Stimulated activated naive CD8-positive, alpha-beta T cell treated with anti-CD3 and anti-CD28 coated beads, Interleukin-15, Interleukin-2, amounts not matched to agents 100 ng/mL and 50 ng/mL, for 24 hours (primary cell): Measurements from ENCODE around the gene HOXC9.

Source experiments
- H3K27ac Mint-ChIP-seq: one replicate; pipeline ENCODE4 v1.8.0; 2021; ENCODE audit warnings: mild to moderate bottlenecking, mixed read lengths
- H3K27me3 Mint-ChIP-seq: one replicate; pipeline ENCODE4 v1.8.0; 2021; ENCODE audit warnings: mixed read lengths
- H3K36me3 Mint-ChIP-seq: one replicate; pipeline ENCODE4 v1.8.0; 2021; ENCODE audit warnings: low read depth, mixed read lengths
- H3K4me1 Mint-ChIP-seq: one replicate; pipeline ENCODE4 v1.8.0; 2021; ENCODE audit warnings: low read depth, mixed read lengths
- H3K4me3 Mint-ChIP-seq: one replicate; pipeline ENCODE4 v1.8.0; 2021; ENCODE audit warnings: mild to moderate bottlenecking, mixed read lengths
- H3K9me3 Mint-ChIP-seq: one replicate; pipeline ENCODE4 v1.8.0; 2021; ENCODE audit warnings: mixed read lengths

Gene HOXC9

GRCh38 chr12:53958128-53958527 lies 41.8 kb upstream of the HOXC9 start:
- H3K4me3 Mint-ChIP-seq = no peak overlapping the region
- no peak overlapping the region for H3K27ac Mint-ChIP-seq

GRCh38 chr12:53959314-53959713 lies 40.6 kb upstream of the HOXC9 start:
- peaks cover 88% of the 10 kb centered on the region for H3K27me3 Mint-ChIP-seq
- peaks cover 21% of the 10 kb centered on the region for H3K4me1 Mint-ChIP-seq
- H3K36me3 Mint-ChIP-seq = no peaks in the 10 kb centered on the region
- H3K9me3 Mint-ChIP-seq = no peaks in the 10 kb centered on the region
- no peak overlapping the region for H3K27ac Mint-ChIP-seq
- no peak overlapping the region for H3K4me3 Mint-ChIP-seq

More at GRCh38 chr12:53958128-53958527, 41.8 kb upstream of the HOXC9 start:
- Mint-ChIP-seq H3K27me3 (peaks cover 88% of the 10 kb centered on the region), H3K4me1 (peaks cover 17% of the 10 kb centered on the region), H3K9me3 (no peaks in the 10 kb centered on the region), H3K36me3 (no peaks in the 10 kb centered on the region)

DNA sequence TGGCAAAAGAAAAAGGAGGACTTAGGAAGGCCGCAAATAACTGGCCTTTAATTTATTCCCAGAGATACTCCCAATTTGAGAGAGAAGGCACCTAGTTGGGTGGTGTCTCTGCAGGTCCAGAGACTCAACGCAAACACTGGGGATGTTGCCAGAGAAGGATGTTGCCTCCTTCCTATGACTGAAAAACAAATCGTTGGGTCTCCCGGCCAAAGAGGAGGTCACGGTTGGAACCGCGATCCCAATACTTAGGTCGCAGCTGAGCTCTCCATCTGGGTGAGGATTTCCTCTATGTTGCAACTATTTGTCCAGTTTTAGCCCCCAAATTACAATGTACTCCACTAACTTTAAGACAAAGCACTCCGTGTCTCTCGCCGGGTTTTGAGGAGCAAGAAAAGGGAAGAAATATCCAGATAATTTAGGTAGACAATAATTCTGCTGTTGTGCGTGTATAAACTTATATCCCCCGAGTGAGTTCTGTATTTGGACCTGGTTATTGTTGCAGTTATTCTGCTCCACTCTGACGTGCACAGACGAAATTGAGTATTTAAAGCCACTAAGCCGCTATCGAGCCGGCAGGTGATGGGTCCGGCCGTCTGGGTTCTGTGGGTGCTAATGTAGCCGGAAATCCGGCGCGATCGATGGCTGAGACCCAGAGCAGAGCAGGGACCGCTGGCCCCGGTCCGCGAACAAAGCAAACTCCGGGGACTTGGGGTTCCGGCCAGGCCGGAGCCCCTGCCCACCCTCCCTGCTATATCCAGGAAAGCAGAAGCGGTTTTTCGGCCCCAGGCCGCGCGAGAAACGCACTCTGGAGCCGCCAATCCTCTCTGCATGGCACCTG lies 39.6 kb upstream of the HOXC9 start:
- H3K36me3 Mint-ChIP-seq = no peaks in the 10 kb centered on the region
- peak overlapping the region; percentile 61 for H3K27ac Mint-ChIP-seq
- no peak overlapping the region for H3K4me3 Mint-ChIP-seq
- no peaks in the 10 kb centered on the region for H3K9me3 Mint-ChIP-seq
- H3K4me1 Mint-ChIP-seq = peaks cover 30% of the 10 kb centered on the region
- peaks cover 91% of the 10 kb centered on the region for H3K27me3 Mint-ChIP-seq

- Mint-ChIP-seq H3K27me3 (peaks cover 91% of the 10 kb centered on the region), H3K9me3 (no peaks in the 10 kb centered on the region), H3K4me1 (peaks cover 30% of the 10 kb centered on the region), H3K27ac (no peak overlapping the region), H3K36me3 (no peaks in the 10 kb centered on the region), H3K4me3 (no peak overlapping the region)
These were observed 38.8 kb upstream of the HOXC9 start for GRCh38 chr12:53961025-53961761.

DNA sequence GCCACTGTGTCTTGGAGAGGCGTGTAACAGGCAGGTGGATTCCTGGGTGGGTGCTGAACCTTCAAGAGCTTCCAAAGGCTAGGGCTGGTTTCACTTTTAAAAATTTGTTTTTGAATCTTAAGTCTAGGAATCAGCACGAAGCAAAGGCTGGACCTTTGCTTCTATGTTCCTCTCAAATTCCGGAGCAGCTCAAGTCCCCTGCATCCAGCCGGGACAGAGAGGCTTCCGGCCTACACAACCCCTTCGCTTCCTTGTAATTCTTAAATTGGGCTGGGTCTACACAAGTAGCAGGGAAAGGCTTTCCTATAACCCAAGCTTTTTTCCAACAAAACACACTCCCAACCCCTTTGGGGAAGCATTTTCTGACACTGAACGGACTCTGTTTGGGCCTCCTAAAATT lies 37.0 kb upstream of the HOXC9 start:
- peaks cover 91% of the 10 kb centered on the region for H3K27me3 Mint-ChIP-seq
- H3K4me1 Mint-ChIP-seq = peaks cover 32% of the 10 kb centered on the region
- no peaks in the 10 kb centered on the region for H3K9me3 Mint-ChIP-seq
- no peak overlapping the region for H3K4me3 Mint-ChIP-seq
- H3K27ac Mint-ChIP-seq = no peak overlapping the region
- H3K36me3 Mint-ChIP-seq = no peaks in the 10 kb centered on the region

DNA sequence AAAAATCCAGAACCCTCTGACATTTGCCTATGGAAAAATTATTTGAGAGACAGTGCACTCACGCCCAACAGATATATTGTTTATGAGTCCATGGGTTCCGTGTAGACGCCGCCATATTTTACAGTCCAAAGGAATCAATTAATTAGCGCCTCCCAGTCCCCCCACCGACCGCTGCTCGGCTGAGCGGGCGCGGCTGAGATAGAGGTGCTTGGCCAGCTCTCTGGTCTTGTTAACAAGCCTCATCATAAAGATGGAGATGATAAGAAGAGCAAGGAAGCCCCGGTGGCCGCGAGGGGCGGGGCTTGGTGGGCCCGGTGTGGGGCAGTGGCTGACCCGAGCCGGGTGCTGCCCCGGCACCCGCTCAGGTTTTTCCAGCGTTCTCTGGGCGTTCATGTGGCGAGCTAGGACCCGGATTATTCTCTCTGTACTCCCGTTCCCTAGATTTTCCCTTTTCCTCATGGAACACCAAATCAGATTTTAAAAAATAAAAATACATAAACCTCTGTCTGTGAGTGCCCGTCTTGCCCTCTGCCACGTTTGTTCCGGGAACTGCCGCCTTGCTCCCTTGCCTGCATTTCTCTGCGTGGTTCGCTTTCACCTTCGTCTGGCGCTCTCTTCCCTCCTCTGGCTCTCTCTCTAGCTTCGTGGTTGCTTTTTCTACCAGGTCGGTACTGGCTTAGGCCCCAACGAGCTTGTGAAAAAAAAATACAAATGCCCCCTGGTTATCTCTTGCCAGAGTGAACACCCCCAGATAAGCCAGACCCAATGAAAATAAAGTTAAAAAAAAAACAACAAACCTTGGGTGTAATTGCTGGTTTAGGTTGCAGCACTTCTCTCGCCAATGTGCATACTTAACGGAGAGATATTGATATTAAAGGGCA lies 36.3 kb upstream of the HOXC9 start:
- Mint-ChIP-seq H3K4me3 (peak overlapping the region; percentile 31), H3K27ac (peak overlapping the region; percentile 55), H3K27me3 (peaks cover 91% of the 10 kb centered on the region), H3K36me3 (no peaks in the 10 kb centered on the region), H3K9me3 (no peaks in the 10 kb centered on the region), H3K4me1 (peaks cover 32% of the 10 kb centered on the region)

DNA sequence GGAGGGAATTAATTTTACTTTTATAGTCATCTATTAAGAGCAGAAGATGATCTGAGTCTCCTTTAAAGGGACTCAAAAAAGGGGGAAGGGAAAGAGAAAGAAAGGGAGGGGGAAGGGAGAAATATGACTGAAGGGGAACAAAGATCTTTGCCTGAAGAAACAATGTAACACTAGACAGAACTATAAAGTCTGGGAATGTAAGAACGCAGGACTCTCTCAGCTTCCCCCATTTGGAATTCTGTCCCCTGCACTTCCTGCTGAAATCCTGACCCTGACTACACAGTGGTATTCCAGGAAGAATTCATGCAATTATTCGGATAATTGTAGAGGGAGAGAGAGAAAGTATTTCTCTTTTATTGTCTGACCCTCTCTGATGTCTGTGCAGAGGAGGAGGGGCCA lies 35.6 kb upstream of the HOXC9 start:
- Mint-ChIP-seq H3K27me3 (peaks cover 91% of the 10 kb centered on the region), H3K27ac (no peak overlapping the region), H3K4me3 (no peak overlapping the region), H3K4me1 (peaks cover 32% of the 10 kb centered on the region), H3K9me3 (no peaks in the 10 kb centered on the region), H3K36me3 (no peaks in the 10 kb centered on the region)

- no peaks in the 10 kb centered on the region for H3K9me3 Mint-ChIP-seq
- no peak overlapping the region for H3K27ac Mint-ChIP-seq
- peak overlapping the region; percentile 22 for H3K4me3 Mint-ChIP-seq
- no peaks in the 10 kb centered on the region for H3K36me3 Mint-ChIP-seq
- H3K4me1 Mint-ChIP-seq = peaks cover 29% of the 10 kb centered on the region
- peaks cover 91% of the 10 kb centered on the region for H3K27me3 Mint-ChIP-seq
These were observed 34.5 kb upstream of the HOXC9 start for GRCh38 chr12:53965281-53966084.

DNA sequence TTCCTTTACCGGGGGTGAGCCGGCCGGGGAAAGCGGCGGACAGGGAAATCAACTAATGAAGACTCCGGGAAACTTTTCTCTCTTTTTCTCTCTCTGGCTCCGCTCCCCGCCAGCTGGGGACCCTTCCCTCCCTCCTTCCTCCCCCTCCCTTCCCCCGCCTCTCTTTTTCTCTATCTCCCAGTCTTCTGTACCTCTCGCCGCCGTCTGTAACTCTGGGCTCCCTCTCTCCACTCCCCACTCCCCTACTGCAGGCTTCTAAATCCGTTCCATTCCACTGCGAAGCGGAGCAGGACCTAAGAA lies 33.9 kb upstream of the HOXC9 start:
- H3K27ac Mint-ChIP-seq = no peak overlapping the region
- peaks cover 28% of the 10 kb centered on the region for H3K4me1 Mint-ChIP-seq
- H3K9me3 Mint-ChIP-seq = no peaks in the 10 kb centered on the region
- peak overlapping the region; percentile 22 for H3K4me3 Mint-ChIP-seq
- peaks cover 95% of the 10 kb centered on the region for H3K27me3 Mint-ChIP-seq
- H3K36me3 Mint-ChIP-seq = no peaks in the 10 kb centered on the region

DNA sequence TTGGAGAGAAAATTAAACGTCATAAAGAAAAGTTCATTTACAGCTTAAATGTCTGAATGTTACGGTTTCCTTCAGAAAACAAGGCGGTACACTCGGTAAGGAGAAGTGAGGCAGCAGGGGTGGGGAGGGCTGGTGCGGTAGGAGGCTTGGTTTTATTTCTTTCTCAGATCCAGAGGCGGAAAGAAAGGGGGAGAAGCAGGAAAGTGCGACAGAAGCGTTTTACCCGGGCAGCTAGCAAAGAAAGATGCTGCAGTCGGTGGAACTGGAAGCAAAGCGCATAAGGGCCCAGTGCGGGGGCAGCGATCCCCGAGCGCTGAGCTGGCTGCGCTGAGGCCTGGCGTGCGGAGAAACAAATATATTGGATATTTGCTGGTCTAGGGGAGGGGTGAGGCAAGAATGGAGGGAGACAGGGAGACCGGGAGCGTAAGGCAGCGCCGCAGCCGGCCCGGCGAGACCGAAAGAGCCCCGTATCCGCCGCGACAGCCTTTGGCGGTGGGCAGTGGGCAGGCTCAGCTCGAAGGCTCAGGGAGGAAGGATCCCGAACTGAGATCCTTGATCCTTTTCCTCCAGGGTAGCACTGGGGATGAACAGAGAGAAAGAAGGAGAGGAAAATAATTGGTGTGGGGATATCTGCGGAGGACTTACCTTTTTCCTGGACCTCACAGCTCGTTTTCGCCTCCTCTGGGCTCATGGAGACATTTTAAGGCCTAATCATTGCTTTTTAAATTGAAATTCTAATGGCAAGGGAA lies 33.4 kb upstream of the HOXC9 start:
- Mint-ChIP-seq H3K27ac (no peak overlapping the region), H3K27me3 (peaks cover 99% of the 10 kb centered on the region), H3K4me3 (peak overlapping the region; percentile 14), H3K4me1 (peaks cover 28% of the 10 kb centered on the region), H3K9me3 (no peaks in the 10 kb centered on the region), H3K36me3 (no peaks in the 10 kb centered on the region)

DNA sequence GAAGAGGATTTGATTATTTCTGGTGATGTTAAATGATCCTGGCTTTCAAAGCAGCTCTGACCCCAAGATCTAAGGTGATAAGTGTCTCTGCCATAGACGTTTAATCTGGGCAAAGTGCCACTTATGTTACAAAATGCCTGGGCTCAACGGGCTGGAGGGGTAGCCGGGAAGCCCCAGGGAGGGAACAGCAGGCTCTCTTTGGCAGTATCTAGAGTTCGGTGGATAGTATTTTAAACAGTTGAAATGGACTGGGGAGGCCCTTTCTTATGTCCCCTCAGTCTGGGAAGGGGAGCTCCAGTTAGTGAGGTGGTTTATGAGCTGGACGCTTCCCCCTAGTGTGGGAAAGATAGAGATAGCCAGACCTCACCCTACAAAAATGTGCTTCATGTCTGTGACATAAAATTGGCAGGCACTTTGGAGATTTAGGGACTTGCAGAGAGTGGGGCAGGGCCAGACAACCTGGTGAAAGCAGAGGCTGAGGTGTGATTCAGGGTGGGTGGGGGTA lies 32.5 kb upstream of the HOXC9 start:
- Mint-ChIP-seq H3K4me1 (peaks cover 28% of the 10 kb centered on the region), H3K4me3 (no peak overlapping the region), H3K27ac (no peak overlapping the region), H3K27me3 (peaks cover 99% of the 10 kb centered on the region), H3K36me3 (no peaks in the 10 kb centered on the region), H3K9me3 (no peaks in the 10 kb centered on the region)

DNA sequence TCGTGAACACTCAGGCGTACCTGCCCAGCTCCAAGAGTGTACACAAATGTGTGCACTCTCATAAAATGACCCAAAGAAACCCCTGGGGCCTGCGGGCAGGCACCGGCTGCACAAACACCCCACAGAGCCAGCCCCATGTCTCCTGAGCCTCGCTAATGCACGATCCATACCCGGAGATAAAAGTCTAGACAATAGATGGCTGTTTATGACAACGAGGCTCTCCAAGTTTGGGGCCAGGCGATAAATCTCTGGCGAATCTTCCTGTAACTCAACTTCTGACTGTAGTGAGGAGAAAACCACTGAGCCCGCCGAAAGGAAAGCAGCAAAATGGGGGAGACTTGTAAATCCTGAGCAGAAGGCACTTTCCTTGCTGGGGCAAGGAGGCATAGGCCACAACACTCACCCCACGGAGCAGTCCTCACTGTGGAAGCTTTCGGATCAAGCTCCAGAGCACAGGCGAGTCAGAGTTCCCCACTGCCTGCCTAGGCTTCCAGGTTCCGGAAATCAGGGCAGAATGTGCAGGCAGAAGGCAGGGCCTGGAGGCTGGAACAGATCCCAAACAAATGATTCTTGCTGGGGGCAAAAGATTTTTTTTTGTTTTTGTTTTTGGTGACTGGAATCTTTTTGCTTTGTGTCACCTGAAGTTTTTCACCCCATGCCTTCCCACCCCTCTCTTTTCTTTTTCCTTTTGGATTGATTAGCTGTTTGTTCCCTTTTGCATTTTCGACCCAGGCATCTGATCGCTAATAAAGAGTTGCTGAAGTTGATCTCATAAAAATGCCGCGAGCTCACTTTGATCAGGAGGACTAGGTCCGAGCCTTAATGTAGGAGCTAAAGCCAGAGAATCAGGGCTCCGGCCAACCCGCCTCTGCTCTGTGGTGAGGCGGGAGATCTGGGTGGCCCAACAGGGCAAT lies 31.5 kb upstream of the HOXC9 start:
- Mint-ChIP-seq H3K27me3 (peaks cover 100% of the 10 kb centered on the region), H3K4me3 (no peak overlapping the region), H3K4me1 (peaks cover 33% of the 10 kb centered on the region), H3K36me3 (peaks cover 3% of the 10 kb centered on the region), H3K9me3 (no peaks in the 10 kb centered on the region), H3K27ac (no peak overlapping the region)
